Stimulated activated CD8-positive, alpha-beta memory T cell treated with anti-CD3 and anti-CD28 coated beads, Interleukin-7, amount 100 ng/mL, for 48 hours (primary cell): Measurements from ENCODE around the gene TPI1.
"Not testable (repeated sequence)": the region's sequence is repeated elsewhere in the genome, so short reads cannot be mapped to it uniquely, and the experiment has no call there.

Experiments used
- DNase-seq, 2 donors: peaks; one replicate each; pipeline ENCODE4 v3.0.0-alpha.2; 2020; ENCODE audit warnings: low read depth in 1 of 2; ENCODE audit errors: extremely low read depth in 1 of 2

The TPI1 gene

GRCh38 chr12:6889775-6890573 lies 22.6 kb downstream of the TPI1 start:
- DNase-seq: not testable (repeated sequence)

DNA sequence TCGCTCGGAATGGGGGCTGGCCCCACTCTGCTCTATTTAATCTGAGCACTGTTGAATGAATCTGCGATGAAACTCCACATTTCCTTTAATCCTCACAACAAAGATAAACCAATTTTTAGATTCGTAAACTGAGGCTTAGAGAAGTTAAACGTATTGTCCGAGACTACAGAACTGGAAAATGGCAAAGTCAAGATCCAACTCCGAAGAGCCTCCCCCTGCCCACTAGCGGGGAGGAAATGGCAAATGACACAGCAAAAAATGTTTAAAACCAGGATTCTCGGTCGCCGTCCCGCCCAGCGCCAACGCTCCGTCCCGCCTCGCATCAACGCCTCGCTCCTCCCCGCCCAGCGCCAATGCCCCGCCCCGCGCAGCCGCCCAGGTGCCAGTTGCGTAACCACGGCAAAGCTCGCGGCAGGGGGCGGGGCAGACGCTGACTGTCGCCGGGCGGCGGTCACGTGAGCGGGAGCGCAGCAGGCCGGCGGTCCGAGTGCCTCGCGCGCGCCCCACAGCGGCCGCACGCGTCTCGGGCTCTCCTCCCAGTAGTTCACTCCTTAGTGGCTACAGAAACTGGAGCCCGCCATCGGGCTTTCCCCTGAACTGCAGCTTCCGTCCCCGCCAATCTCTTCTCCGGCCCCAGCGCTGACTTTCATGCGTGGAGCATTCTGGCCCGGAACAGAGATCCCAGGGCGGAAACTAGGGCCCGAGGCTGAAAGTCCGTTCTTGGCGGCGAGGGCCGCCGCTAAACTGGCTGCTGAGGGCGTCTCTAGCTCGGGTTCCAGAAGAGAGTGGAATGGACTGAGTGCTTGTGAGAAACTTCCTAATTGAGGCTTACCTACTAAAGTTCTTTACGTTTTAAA lies 23.7 kb downstream of the TPI1 start:
- peak; percentile 96 to 98 for DNase-seq

GRCh38 chr12:6891646-6892001 lies 24.3 kb downstream of the TPI1 start:
- DNase-seq: no peak

DNA sequence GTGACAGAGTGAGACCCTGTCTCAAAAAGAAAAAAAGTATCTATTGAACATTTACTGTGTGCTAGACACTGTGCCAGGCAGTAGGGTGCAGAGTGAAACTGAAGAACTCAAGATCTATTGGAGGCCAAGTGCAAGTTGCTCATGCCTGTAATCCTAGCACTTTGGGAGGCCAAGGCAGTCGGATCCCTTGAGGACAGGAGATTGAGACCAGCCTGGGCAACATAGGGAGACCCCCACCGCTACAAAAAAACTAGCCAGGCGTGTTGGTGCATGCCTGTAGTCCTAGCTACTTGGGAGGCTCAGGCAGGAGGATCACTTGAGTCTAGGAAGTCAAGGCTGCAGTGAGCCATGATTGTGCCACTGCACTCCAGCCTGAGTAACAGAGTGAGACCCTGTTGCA lies 25.4 kb downstream of the TPI1 start:
- not testable (repeated sequence) for DNase-seq

DNA sequence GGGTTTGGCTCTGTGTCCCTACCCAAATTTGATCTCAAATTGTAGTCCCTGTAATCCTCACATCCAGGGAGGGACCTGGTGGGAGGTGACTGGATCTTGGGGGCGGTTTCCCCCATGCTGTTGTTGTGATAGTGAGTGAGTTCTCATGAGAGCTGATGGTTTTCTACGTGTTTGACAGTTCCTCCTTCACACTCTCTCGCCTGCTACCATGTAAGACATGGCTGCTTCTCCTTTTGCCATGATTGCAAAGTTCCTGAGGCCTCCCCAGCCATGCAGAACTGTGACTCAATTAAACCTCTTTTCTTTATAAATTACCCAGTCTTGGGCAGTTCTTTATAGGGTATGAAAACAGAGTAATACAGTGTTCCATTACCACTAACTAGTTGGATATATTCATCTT lies 27.0 kb downstream of the TPI1 start:
- DNase-seq: no peak

DNA sequence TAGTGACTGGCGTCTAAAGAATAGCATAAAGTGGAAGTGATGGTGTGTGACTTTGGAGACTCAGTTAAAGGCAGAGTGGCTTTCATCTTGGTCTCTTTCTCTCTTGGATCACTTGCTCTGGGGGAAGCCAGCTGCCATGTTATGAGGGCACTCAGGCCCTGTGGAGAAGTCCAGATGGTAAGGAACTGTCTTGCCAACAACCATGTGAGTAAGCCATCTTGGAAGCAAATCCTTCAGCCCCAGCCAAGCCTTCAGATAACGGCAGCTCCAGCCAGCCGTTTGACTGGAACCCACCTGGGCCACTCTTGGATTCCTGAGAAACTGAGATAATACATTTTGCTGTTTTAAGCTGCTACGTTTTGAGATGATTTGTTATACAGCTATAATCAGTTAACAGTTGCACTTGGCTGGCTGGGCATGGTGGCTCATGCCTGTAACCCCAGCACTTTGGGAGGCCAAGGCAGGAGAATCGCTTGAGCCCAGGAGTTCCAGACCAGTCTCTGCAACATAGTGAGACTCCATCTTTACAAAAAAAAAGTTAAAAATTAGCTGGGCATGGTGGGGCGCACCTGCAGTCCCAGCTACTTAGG lies 29.6 kb downstream of the TPI1 start:
- DNase-seq: no peak

DNA sequence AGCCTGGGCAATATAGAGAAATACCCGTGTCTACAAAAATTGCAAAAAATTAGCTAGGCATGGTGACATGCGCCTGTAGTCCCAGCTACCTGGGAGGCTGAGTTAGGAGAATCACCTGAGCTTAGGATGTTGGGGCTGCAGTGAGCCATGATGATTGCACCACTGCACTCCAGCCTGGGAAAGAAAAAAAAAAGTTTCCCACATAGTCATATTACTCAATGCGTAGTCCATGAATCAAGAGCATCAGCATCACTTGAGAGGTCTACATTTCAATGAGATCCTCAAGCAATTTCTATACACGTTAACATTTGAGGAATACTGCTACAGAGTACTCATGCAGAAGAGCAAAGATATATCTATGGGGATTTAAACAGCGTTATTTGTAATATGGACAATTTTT lies 32.1 kb downstream of the TPI1 start:
- no peak for DNase-seq

DNA sequence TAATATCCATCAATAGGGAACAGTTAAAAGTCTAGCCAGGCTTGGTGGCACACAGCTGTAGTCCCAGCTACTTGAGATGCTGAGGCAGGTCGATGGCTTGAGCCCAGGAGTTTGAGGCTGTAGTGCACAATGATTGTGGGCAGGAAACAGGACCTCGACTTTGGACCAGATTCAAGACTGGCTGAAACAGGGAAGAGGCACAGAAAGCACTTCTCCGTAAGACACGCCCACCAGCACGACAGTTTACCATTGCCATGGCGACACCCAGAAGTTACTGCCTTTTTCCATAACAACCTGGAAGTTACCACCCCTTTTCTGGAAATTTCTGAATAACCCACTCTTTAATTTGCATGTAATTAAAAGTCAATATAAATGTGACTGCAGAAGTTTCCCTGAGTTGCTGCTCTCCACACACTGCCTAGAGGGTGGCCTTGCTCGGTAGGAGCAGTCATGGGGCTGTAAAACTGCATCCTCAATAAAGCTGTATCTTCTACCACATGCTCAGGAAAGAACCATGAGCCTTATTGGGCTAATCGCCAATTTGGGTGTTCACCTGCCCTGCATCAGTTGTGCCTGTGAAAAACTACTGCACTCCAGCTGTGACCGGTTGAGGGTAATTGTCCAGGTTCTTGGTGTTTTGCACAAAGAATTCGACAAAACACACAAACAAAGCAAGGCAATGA lies 32.6 kb downstream of the TPI1 start:
- DNase-seq: no peak

DNA sequence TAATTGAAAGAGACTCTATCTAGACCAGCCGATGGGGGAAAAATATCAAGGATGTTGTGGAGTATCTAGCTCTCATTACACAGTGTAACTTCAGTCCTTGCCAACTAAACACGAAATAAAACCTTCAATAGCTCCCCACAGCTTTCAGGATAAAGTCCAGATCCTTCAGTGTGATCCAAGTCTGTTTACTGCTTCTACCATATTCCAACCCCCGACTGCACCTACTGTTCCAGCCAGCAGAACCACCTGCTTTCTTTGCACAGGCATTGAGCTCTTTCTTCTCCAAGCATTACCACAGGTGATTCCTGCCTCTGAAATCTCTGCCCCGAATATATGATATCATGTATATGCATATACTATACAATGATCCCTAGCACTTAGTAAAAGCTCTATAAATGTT lies 35.1 kb downstream of the TPI1 start:
- DNase-seq: no peak

- no peak for DNase-seq
Measured at GRCh38 chr12:6903722-6904121, 36.4 kb downstream of the TPI1 start.

DNA sequence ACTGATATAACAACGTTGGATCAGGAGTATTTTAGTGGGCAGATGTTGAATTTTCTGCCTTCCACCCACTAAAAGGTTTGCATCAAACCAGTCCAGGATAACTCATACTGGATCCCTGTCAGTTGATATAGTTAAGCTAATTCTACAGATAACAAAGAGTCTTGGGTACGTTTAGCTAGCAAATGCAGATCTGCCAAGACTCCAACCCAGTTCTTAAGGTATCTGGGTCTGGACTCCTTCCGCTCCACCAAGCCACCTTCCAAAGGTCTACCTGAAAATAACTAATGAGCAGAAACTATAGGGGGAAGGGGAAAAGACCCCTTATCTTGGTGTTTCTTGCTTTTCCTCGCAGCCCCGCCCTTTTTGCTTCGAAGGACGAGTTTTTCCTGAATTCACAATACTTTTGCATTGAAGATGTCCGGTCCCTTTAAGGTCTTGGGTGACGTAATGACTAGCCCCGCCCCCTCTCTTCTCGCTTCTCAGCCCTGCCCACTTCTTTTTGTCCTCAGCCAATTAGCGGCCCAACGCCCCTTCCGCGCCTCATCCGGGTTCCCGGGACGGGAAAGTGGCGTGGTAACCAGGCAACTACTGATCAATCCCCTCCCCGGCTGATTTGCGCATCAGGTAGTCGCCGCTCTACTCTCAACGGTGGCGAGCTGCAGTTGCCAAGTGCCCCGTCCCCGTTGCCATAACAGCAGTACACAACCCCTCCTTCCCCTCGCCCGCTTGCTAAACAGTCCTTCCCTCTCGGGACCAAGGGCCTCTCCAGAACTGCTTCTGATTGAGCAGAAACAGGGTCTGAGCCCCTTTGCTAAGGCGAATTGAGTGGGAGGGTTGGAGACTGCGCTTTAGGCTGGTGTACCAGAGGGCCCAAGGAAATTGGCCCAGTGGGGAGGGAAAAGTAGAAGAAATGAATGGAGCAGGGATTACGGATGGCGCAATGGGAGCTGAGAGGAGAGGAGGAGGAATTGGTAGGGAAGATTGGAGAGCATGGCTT lies 37.2 kb downstream of the TPI1 start, which contains the start of gene LRRC23:
Gene LRRC23 (plus strand): TSS at position 543 of the 997 bp plus-strand sequence. CDS start 812 bp downstream, outside the sequence.
- peak; percentile 93 to 98 for DNase-seq

GRCh38 chr12:6905414-6906040 lies 38.2 kb downstream of the TPI1 start:
- no peak for DNase-seq

GRCh38 chr12:6908141-6908540 lies 40.8 kb downstream of the TPI1 start:
- DNase-seq: not testable (repeated sequence)

GRCh38 chr12:6909421-6910145 lies 42.3 kb downstream of the TPI1 start:
- DNase-seq: no peak

DNA sequence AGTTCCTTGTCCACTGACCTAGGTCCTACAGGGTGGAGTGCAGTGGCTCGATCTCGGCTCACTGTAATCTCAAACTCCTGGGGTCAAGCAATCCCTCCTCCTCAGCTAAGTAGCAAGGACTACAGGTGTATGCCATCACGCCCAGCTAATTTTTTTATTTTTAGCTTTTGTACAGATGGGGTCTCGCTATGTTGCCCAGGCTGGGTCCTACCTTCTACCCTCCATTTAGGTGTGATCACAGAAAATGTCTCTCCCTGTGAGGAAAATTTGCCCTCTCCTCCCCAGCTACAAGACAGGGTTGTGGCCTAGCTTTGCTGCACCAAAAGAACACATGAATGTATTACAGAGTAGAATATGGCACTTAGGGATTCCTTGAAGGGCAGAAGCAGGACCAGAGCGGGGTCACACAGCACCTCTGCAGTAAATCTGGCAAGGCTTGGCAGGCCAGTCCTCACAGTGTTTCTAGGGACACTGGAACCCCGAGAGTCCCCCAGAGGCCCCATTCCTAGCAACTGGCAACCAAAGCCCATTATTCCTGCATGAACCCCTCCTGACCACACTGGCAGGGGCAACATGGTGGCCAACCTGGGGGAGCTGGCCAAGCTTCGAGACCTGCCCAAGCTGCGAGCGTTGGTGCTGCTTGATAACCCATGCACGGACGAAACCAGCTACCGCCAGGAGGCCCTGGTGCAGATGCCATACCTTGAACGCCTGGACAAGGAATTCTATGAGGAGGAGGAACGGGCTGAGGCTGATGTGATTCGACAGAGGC lies 45.0 kb downstream of the TPI1 start:
- no peak for DNase-seq

DNA sequence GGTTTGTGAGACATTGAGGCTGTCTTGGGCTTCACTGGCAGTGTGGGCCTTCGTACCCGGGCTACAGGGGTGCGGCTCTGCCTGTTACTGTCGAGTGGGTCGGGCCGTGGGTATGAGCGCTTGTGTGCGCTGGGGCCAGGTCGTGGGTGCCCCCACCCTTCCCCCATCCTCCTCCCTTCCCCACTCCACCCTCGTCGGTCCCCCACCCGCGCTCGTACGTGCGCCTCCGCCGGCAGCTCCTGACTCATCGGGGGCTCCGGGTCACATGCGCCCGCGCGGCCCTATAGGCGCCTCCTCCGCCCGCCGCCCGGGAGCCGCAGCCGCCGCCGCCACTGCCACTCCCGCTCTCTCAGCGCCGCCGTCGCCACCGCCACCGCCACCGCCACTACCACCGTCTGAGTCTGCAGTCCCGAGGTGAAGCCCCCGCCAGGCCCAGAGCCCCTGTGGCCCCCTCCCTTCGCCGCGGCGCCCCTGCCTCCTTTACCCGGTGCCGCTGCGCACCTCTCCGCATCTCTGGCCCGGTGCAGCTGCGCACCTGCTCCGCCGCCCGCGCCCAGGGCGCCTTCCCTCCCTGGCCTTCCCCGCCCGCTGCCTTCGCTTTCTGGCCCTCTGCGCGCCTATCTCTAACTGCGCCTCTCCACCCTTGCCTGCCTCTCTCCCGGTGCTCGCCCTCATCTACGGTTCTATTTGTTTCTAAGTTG lies 47.1 kb downstream of the TPI1 start, which contains the start of gene ENO2:
Gene ENO2 (plus strand): TSS at position 335 of the 701 bp plus-strand sequence. CDS start 1,253 bp downstream, outside the sequence.
- peak; percentile 71 to 76 for DNase-seq
